Osteoblast (primary cell): Measurements from ENCODE around the gene MTA2. TPM values are rescaled to one million over a fixed set of nuclear protein-coding genes. Genes with fewer than 3 reads are reported as not detected.

Experiments used
- DNase-seq: peaks from one replicate; pipeline ENCODE4 v3.0.0; 2011; ENCODE audit warnings: low spot score, mixed read lengths; ENCODE audit not compliant: insufficient read length; ENCODE audit errors: missing footprints
- H2AFZ ChIP-seq: 2 replicates; pipeline ENCODE4 v1.6.0; 2011; ENCODE audit warnings: mild to moderate bottlenecking, low read length
- H3K27ac ChIP-seq: 2 replicates; pipeline ENCODE4 v1.5.1; 2011; ENCODE audit warnings: mild to moderate bottlenecking, low read depth, low read length, moderate library complexity
- H3K27me3 ChIP-seq: 2 replicates; pipeline ENCODE4 v1.6.0; 2012; ENCODE audit warnings: mild to moderate bottlenecking, control low read depth, inconsistent platforms, low read length, moderate library complexity; ENCODE audit not compliant: insufficient read depth
- H3K36me3 ChIP-seq: 2 replicates; pipeline ENCODE4 v1.5.1; 2011; ENCODE audit warnings: mild to moderate bottlenecking, low read length, control low read depth, moderate library complexity; ENCODE audit not compliant: insufficient read depth
- H3K4me1 ChIP-seq: 2 replicates; pipeline ENCODE4 v1.5.1; 2011; ENCODE audit warnings: mild to moderate bottlenecking, low read length, control low read depth, moderate library complexity; ENCODE audit not compliant: insufficient read depth
- H3K4me2 ChIP-seq: 2 replicates; pipeline ENCODE4 v1.6.0; 2011; ENCODE audit warnings: mild to moderate bottlenecking, low read length; ENCODE audit not compliant: insufficient read depth
- H3K4me3 ChIP-seq: fragments of 200-600 bp; sonication (generic); 3 replicates; pipeline ENCODE4 v1.5.1; 2012; ENCODE audit warnings: mild to moderate bottlenecking, low read length, inconsistent platforms; ENCODE audit not compliant: insufficient read depth
- H3K79me2 ChIP-seq: 2 replicates; pipeline ENCODE4 v1.6.0; 2012; ENCODE audit warnings: mild to moderate bottlenecking, low read length, control low read depth, inconsistent platforms; ENCODE audit not compliant: insufficient read depth
- H3K9me3 ChIP-seq: 2 replicates; pipeline ENCODE4 v1.5.1; 2011; ENCODE audit warnings: low read depth, low read length, control low read depth
- H4K20me1 ChIP-seq: 2 replicates; pipeline ENCODE4 v1.6.0; 2012; ENCODE audit warnings: mild to moderate bottlenecking, low read length, control low read depth; ENCODE audit not compliant: insufficient read depth
- CTCF ChIP-seq: IDR thresholded peaks from 2 replicates; pipeline ENCODE4 v1.5.1; 2011; ENCODE audit warnings: mild to moderate bottlenecking, low read depth, low read length, moderate library complexity; ENCODE audit errors: extremely low read depth
- total RNA-seq: library from RNA; depleted of rRNA; stranded (reverse); fragments of >200 nt; gene quantifications from 2 replicates; pipeline ENCODE4 v1.2.3, GENCODE V29; 2012

MTA2 gene
- total RNA-seq, 1 donor, result 102 TPM

GRCh38 chr11:62548545-62549335, 52.9 kb downstream of the MTA2 start:
- Histone ChIP-seq H3K4me2 (peak overlapping the region; percentile 58), H3K79me2 (peaks cover 29% of the 10 kb centered on the region), H3K4me1 (peaks cover 43% of the 10 kb centered on the region), H3K36me3 (no peaks in the 10 kb centered on the region), H3K27me3 (no peaks in the 10 kb centered on the region), H2AFZ (no peak overlapping the region), H3K27ac (no peak overlapping the region), H3K9me3 (no peaks in the 10 kb centered on the region), H3K4me3 (no peak overlapping the region), H4K20me1 (peaks cover 17% of the 10 kb centered on the region)
- no peak for TF ChIP-seq CTCF
- peak; percentile 88 for DNase-seq

- Histone ChIP-seq H2AFZ (peak overlapping the region; percentile 62), H3K27me3 (no peaks in the 10 kb centered on the region), H3K9me3 (no peaks in the 10 kb centered on the region), H3K4me1 (peaks cover 42% of the 10 kb centered on the region), H4K20me1 (peaks cover 27% of the 10 kb centered on the region), H3K27ac (no peak overlapping the region), H3K79me2 (peaks cover 38% of the 10 kb centered on the region), H3K4me3 (peak overlapping the region; percentile 98), H3K36me3 (no peaks in the 10 kb centered on the region), H3K4me2 (peak overlapping the region; percentile 93)
- TF ChIP-seq CTCF, result no peak
- DNase-seq, result peak; percentile 58
These were observed 53.9 kb downstream of the MTA2 start for GRCh38 chr11:62547691-62548281.

GRCh38 chr11:62546929-62547625, 54.6 kb downstream of the MTA2 start:
- TF ChIP-seq CTCF, result no peak
- Histone ChIP-seq H3K36me3 (no peaks in the 10 kb centered on the region), H4K20me1 (peaks cover 32% of the 10 kb centered on the region), H3K4me1 (peaks cover 41% of the 10 kb centered on the region), H3K4me3 (peak overlapping the region; percentile 98), H3K4me2 (peak overlapping the region; percentile 93), H3K79me2 (peaks cover 45% of the 10 kb centered on the region), H3K27me3 (no peaks in the 10 kb centered on the region), H2AFZ (peak overlapping the region; percentile 70), H3K9me3 (no peaks in the 10 kb centered on the region), H3K27ac (peak overlapping the region; percentile 37)
- DNase-seq, result peak; percentile 94
